Ovary (tissue), 9 donors: ENCODE data around the gene POLK. TPM values are rescaled to one million over a fixed set of nuclear protein-coding genes. Genes with fewer than 3 reads are reported as not detected.

Source experiments
- DNase-seq, 5 donors: peaks; one replicate each; pipeline ENCODE4 v3.0.0-alpha.2; 2019 to 2020
- H3K27ac ChIP-seq, 2 donors: fragments of 200-600 bp; one replicate each; pipeline versions ENCODE4 v1.5.1 to v1.8.0; 2019 to 2022
- H3K27me3 ChIP-seq: fragments of 200-600 bp; one replicate; pipeline ENCODE4 v1.8.0; 2022
- H3K36me3 ChIP-seq: fragments of 200-600 bp; sonication (generic); one replicate; pipeline ENCODE4 v1.5.1; 2019
- H3K4me1 ChIP-seq: one replicate; pipeline ENCODE4 v1.8.1; 2013; ENCODE audit warnings: mild to moderate bottlenecking, moderate library complexity; ENCODE audit not compliant: insufficient read depth
- H3K4me3 ChIP-seq: fragments of 200-600 bp; sonication (generic); one replicate; pipeline ENCODE4 v1.5.1; 2017
- H3K9me3 ChIP-seq, 2 donors: fragments of 200-600 bp in 1 of 2; sonication (generic) in 1 of 2; one replicate each; pipeline versions ENCODE4 v1.5.1 to v1.8.1; 2013 to 2019; ENCODE audit warnings: mild to moderate bottlenecking in 1 of 2, moderate library complexity in 1 of 2
- EP300 ChIP-seq: sonication (generic); formaldehyde crosslinking; IDR thresholded peaks from one replicate; pipeline ENCODE4 v1.6.1; 2017; ENCODE audit warnings: antibody characterized with exemption
- POLR2A ChIP-seq: fragments of 450-650 bp; IDR thresholded peaks from one replicate; pipeline ENCODE4 v1.6.1; 2017; ENCODE audit warnings: antibody characterized with exemption, mild to moderate bottlenecking, moderate library complexity
- WGBS, 3 donors: extraction: QIAGEN DNeasy Blood & Tissue Kit in 1 of 3; methylation state at CpG; one replicate each; pipeline versions ENCODE4 v1.1.5 to v1.1.7; 2013 to 2017; 5-methylcytosine and 5-hydroxymethylcytosine counted together
- intact Hi-C, 4 donors: fragments of 100-400 bp; cut with DNase I; formaldehyde crosslinking; loops; one replicate each; pipeline versions ENCODE4 v1.11.0 to v1.15.1; 2022 to 2023
- polyA plus RNA-seq, 2 donors: library from polyadenylated mRNA; stranded (reverse); fragments of 200-250 nt in 1 of 2; fragments of 350-450 nt in 1 of 2; fragmentation: Illumina TruSeq in 1 of 2; extraction: RNeasy Lipid Tissue Mini Kit (QIAGEN cat#74804) in 1 of 2; gene quantifications; one replicate each; pipeline ENCODE4 v1.2.3, GENCODE V29; 2013 to 2014
- small RNA-seq: library from RNA; depleted of rRNA; stranded (forward); fragments of <200 nt; gene quantifications from one replicate; pipeline ENCODE3, GENCODE V24; 2016
- total RNA-seq, 7 donors: library from RNA; depleted of rRNA in 2 of 7; stranded (reverse); fragments of >200 nt in 2 of 7; fragmentation: NEBNext Ultra II Directional in 3 of 7; extraction: Animal tissue kit (Norgen Biotek cat#: 25700) in 3 of 7; gene quantifications; one replicate each; pipeline versions ENCODE4 v1.1.0 to v1.2.4, GENCODE V29; 2016 to 2023
- TF ChIP-seq, protein P1 (sequence below), 3 donors: fragments of 450-650 bp in 2 of 3; fragments of 200-600 bp in 1 of 3; IDR thresholded peaks; one replicate each; pipeline versions ENCODE4 v1.5.1 to v1.8.0; 2016 to 2022; ENCODE audit warnings: antibody characterized with exemption in 3 of 3, mild to moderate bottlenecking in 1 of 3
- donor health status: DM: no; HTN: no; CAD: no; lungs with moderate emphysema.
- donor health status: DM: no; HTN: no; CAD: no.
- donor health status: Bipolar disorder and iron deficiency.
- donor health status: DM: yes; HTN: yes; CAD: no.
- donor health status: DM: no; HTN: no; CAD: no.
- donor health status: DM: yes; HTN: yes; CAD: no.

Gene POLK
- total and polyA plus RNA-seq, 9 donors, result 9.3 to 41.0 (median 32.4) TPM

GRCh38 chr5:75640826-75641225, 129.1 kb downstream of the POLK start:
- no peak for DNase-seq
- H3K27ac ChIP-seq, result no peak overlapping the region
- TF ChIP-seq, protein P1, sequence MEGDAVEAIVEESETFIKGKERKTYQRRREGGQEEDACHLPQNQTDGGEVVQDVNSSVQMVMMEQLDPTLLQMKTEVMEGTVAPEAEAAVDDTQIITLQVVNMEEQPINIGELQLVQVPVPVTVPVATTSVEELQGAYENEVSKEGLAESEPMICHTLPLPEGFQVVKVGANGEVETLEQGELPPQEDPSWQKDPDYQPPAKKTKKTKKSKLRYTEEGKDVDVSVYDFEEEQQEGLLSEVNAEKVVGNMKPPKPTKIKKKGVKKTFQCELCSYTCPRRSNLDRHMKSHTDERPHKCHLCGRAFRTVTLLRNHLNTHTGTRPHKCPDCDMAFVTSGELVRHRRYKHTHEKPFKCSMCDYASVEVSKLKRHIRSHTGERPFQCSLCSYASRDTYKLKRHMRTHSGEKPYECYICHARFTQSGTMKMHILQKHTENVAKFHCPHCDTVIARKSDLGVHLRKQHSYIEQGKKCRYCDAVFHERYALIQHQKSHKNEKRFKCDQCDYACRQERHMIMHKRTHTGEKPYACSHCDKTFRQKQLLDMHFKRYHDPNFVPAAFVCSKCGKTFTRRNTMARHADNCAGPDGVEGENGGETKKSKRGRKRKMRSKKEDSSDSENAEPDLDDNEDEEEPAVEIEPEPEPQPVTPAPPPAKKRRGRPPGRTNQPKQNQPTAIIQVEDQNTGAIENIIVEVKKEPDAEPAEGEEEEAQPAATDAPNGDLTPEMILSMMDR (IDR thresholded peaks at IDR 0.05), result no peak
- TF ChIP-seq POLR2A (no peak), EP300 (no peak)
- H3K4me3 ChIP-seq, result no peak overlapping the region
- no peaks in the 10 kb centered on the region for H3K27me3 ChIP-seq
- H3K4me1 ChIP-seq, result no peaks in the 10 kb centered on the region
- H3K9me3 ChIP-seq, result no peaks in the 10 kb centered on the region
- intact Hi-C loops, result no loop called here
- WGBS, 3 donors, result 85 to 91% (median 90%) methylated on average over 2 of the region's 2 CpGs
- H3K36me3 ChIP-seq, result no peaks in the 10 kb centered on the region

DNA sequence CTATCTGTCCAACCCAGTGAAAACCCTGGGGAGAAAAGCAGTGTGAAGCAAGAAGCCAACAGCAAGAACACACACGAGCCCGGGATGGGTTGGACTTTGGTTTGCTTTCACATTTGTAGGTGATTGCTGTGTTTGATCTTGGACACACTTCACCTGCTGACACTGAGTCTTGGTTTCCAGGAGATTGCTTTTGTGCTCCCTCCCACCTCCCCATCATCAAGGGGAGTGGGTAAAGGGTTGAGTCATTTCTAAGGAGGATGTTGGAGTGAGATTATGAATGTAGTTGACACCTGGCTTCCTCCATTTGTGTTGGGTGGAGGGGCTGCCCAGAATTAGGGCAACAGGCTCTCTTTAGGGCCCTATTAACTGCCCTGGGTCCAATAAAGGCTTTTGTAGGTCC, 137.0 kb downstream of the POLK start:
- no peak for DNase-seq
- 56 to 83% (median 72%) methylated on average over 2 of the region's 2 CpGs for WGBS, 3 donors

More for the DNA sequence above, 137.0 kb downstream of the POLK start:
- no peak overlapping the region for H3K4me3 ChIP-seq
- TF ChIP-seq POLR2A (no peak), EP300 (no peak)
- TF ChIP-seq, protein P1 (IDR thresholded peaks at IDR 0.05), result no peak
- no peaks in the 10 kb centered on the region for H3K36me3 ChIP-seq
- H3K27me3 ChIP-seq, result no peaks in the 10 kb centered on the region
- H3K9me3 ChIP-seq, result no peaks in the 10 kb centered on the region
- H3K27ac ChIP-seq, result no peak overlapping the region
- no peaks in the 10 kb centered on the region for H3K4me1 ChIP-seq
- intact Hi-C loops, result no loop called here

Small RNA genes lying within 50 kb of the gene (small RNA-seq; reads per million reads assigned to genes)
- gene RNU7-175P, result not detected

Other genes starting within 250 kb of the POLK start
- gene HMGCR, start 174.7 kb upstream of the POLK start, total RNA-seq, result 100 to 1,000 TPM in 1 of 7 donors, 10 to 100 TPM in 6; 13.0 to 140 (median 19.3) TPM
- gene HMGCR, start 174.7 kb upstream of the POLK start, polyA plus RNA-seq, result 100 to 1,000 TPM in 1 of 2 donors, 1 to 10 TPM in 1; 8.3 to 269 TPM
- gene CERT1, start 262 bp upstream of the POLK start, total RNA-seq, result 10 to 100 TPM; 34.5 to 41.8 (median 36.0) TPM
- 10 to 100 TPM; 19.1 to 31.0 TPM for gene CERT1, start 262 bp upstream of the POLK start, polyA plus RNA-seq
- gene ANKDD1B, start 99.6 kb downstream of the POLK start, total RNA-seq, result 1 to 10 TPM in 2 of 7 donors, under 1 TPM in 3, not detected in 2; 0.45 to 6.8 (median 0.79) TPM
- 1 to 10 TPM in 1 of 2 donors, under 1 TPM in 1; 0.34 to 1.2 TPM for gene ANKDD1B, start 99.6 kb downstream of the POLK start, polyA plus RNA-seq
- gene POC5, start 205.5 kb downstream of the POLK start, total RNA-seq, result 10 to 100 TPM in 5 of 7 donors, 1 to 10 TPM in 2; 8.3 to 14.4 (median 12.1) TPM
- gene POC5, start 205.5 kb downstream of the POLK start, polyA plus RNA-seq, result 10 to 100 TPM; 10.8 to 12.3 TPM